22Rv1 (cell line): Measurements from ENCODE around the gene SLC17A5.

Experiments used
- H3K27ac ChIP-seq: fragments of 450-650 bp; 2 replicates; pipeline ENCODE4 v1.5.1; 2017
- ZFX ChIP-seq: fragments of 450-650 bp; IDR thresholded peaks from 2 replicates; pipeline ENCODE4 v1.6.1; 2017; ENCODE audit warnings: antibody characterized with exemption, borderline replicate concordance
- TF ChIP-seq, protein P1 (sequence below): fragments of 450-650 bp; IDR thresholded peaks from 2 replicates; pipeline ENCODE4 v1.5.1; 2017; ENCODE audit warnings: mild to moderate bottlenecking

The SLC17A5 gene

DNA sequence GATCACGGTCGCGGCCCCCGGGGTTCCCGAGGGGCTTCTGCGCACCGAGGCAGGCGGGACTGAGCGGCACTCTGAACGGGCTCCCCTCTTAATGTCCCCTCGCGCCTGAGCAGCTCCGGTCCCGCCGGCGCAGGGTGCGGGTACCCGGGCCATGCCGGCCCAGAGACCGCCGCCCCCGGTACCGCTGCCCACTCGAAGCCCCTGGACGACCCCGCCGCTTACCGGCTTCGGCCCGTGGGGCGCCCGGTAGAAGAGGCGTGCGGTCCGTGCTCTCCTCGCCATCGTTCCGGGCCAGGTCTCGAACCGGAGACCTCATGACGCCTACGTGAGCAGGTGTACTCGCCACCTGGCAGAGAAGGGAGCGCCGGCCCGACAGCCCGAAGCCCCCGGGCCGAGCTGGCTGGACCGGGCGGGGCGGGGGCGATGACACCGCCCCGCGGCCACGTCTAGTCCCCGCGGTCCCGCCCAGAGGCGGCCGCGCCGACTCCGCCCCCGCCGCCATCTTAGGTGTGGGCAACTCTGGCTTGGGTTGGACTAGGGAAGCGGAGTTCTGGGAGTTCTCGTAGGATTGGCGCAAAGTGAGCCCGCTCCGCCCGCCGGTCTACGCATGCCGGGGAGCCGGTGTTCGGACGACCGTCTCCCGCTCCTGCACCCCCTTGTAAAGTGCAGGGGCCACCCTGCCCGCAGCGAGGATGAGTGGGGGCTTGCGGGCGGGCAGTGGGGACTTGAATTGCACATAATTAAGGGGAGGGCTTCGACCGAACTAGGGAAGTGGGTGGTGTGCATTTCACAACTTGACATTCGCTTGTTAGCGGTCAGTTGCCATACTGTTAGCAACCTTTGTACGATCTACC is at the start of gene SLC17A5:
SLC17A5 (minus strand) TSS at position 422 of the 854 bp plus-strand sequence; CDS start at position 316, 106 bp downstream.
- peak within 1 kb of the TSS; percentile 94 for H3K27ac ChIP-seq
- TF ChIP-seq, protein P1, sequence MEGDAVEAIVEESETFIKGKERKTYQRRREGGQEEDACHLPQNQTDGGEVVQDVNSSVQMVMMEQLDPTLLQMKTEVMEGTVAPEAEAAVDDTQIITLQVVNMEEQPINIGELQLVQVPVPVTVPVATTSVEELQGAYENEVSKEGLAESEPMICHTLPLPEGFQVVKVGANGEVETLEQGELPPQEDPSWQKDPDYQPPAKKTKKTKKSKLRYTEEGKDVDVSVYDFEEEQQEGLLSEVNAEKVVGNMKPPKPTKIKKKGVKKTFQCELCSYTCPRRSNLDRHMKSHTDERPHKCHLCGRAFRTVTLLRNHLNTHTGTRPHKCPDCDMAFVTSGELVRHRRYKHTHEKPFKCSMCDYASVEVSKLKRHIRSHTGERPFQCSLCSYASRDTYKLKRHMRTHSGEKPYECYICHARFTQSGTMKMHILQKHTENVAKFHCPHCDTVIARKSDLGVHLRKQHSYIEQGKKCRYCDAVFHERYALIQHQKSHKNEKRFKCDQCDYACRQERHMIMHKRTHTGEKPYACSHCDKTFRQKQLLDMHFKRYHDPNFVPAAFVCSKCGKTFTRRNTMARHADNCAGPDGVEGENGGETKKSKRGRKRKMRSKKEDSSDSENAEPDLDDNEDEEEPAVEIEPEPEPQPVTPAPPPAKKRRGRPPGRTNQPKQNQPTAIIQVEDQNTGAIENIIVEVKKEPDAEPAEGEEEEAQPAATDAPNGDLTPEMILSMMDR = no peak
- TF ChIP-seq ZFX = no peak

GRCh38 chr6:73703466-73703865 is 49.7 kb upstream of the SLC17A5 start:
- TF ChIP-seq ZFX = no peak
- TF ChIP-seq, protein P1 = no peak
- H3K27ac ChIP-seq = no peak overlapping the region

DNA sequence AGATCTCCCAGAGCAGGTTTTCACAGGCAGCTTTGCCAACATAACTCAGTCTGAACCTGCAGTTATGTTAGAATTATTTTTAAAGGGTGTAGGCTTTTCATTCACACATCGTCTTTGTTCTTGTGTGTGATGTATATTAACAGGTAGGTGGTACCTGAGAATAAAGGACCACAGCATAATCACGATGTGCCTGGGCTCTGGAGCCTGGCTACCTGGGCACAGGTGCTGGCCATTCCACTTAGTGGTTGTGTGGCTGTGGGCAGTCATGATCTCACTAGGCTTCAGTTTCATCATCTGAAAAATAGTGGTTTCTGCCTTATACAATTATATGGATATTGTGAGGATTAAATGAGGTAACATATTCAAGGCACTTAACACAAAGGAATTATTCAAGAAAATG is 48.7 kb upstream of the SLC17A5 start:
- TF ChIP-seq, protein P1 = no peak
- no peak for TF ChIP-seq ZFX
- no peak overlapping the region for H3K27ac ChIP-seq

DNA sequence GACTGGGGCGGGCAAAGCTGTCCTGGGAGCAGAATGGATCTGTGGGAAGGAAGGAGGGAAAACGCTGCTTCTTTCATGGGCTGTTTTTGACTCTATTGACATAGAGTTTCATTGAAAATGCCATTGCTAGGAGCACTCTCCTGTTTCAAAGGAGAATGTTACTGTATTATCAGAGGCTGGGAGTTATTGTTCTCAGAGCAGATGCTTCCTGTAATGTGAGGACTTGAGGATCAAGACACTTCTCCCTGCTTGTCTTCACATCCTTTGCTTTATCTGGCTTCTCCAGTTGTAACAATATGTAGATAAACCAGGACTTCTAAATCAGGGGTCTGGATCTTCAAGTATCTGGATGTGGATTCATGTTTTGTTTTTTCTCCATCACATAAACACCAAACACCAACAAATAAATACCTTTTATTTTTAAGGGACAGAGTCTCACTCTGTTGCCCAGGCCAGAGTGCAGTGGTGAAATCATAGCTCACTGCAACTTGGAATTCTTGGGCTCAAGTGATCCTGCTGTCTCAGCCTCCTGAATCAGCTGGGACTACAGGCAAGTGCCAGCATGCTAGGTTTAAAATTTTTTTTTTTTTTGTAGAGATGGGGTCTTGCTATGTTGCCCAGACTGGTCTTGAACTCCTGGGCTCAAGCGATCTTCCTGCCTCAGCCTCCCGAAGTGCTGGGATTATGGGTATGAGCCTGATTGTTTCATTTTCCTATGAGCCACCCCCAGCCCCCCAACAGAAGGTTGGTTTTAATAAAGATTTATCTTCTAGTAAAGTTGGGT is 46.1 kb upstream of the SLC17A5 start:
- H3K27ac ChIP-seq = no peak overlapping the region
- TF ChIP-seq, protein P1 = no peak
- TF ChIP-seq ZFX = no peak

DNA sequence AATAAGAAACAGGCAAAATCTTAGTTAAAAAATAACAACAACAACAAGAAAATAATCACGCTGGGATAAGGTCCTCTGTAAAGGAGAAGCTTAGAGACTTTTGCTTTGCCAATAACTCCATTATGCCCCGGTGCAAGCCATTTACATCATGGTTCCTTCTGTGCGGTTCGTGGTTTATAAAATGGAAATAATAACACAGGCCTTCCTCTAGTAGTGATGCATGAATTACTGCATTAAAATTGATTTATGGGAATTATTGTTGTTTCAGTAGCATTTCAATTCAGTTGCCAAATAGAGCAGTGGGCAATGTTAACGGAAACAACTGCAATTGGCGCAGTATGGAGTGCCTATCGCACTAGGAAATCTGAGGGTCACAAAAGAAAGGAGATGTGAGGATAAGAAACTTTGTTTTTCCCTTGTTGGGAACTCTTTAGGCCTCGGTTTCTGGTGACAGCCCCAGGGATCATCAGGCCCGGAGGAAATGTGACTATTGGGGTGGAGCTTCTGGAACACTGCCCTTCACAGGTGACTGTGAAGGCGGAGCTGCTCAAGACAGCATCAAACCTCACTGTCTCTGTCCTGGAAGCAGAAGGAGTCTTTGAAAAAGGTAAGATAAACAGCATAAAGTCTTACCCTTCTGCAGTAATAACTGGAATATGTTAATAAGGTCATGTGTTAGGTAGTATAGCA is 43.3 kb upstream of the SLC17A5 start:
- TF ChIP-seq, protein P1 = no peak
- no peak for TF ChIP-seq ZFX

GRCh38 chr6:73695619-73696421 is 42.0 kb upstream of the SLC17A5 start, which contains the start of gene CD109:
TSS of gene CD109 (plus strand) at chr6:73696203. CDS start at chr6:73696216, 13 bp downstream.
- TF ChIP-seq, protein P1 = no peak
- no peak for TF ChIP-seq ZFX
- H3K27ac ChIP-seq = peak within 1 kb of the TSS; percentile 57

More for the DNA sequence above, 43.3 kb upstream of the SLC17A5 start:
- H3K27ac ChIP-seq = no peak overlapping the region
